HS-27A (cell line): ENCODE results near the gene HPGDS.
"Not testable (repeated sequence)": the region's sequence is repeated elsewhere in the genome, so short reads cannot be mapped to it uniquely, and the experiment has no call there.

ENCODE experiments used
- DNase-seq: peaks from one replicate; pipeline ENCODE4 v3.0.0-alpha.2; 2012; ENCODE audit warnings: low read depth, missing footprints

The HPGDS gene

GRCh38 chr4:94357624-94358023, 15.0 kb upstream of the HPGDS start:
- no peak for DNase-seq

- DNase-seq = no peak
Observed at GRCh38 chr4:94356444-94356843, 13.8 kb upstream of the HPGDS start.

- DNase-seq = no peak
Observed at GRCh38 chr4:94354474-94354896, 11.8 kb upstream of the HPGDS start.

GRCh38 chr4:94352996-94353395, 10.4 kb upstream of the HPGDS start:
- no peak for DNase-seq

- DNase-seq = no peak
Observed at GRCh38 chr4:94352163-94352562, 9.5 kb upstream of the HPGDS start.

GRCh38 chr4:94351319-94351718, 8.7 kb upstream of the HPGDS start:
- DNase-seq = no peak

- DNase-seq = no peak
Observed at GRCh38 chr4:94350095-94350494, 7.5 kb upstream of the HPGDS start.

- DNase-seq = no peak
Observed at GRCh38 chr4:94349193-94349592, 6.6 kb upstream of the HPGDS start.

- DNase-seq = no peak
Observed at GRCh38 chr4:94348666-94349065, 6.0 kb upstream of the HPGDS start.

GRCh38 chr4:94346541-94346940, 3.9 kb upstream of the HPGDS start:
- no peak for DNase-seq

GRCh38 chr4:94345969-94346368, 3.3 kb upstream of the HPGDS start:
- no peak for DNase-seq

- no peak for DNase-seq
Observed at GRCh38 chr4:94345266-94345665, 2.6 kb upstream of the HPGDS start.

GRCh38 chr4:94344457-94344856, 1.8 kb upstream of the HPGDS start:
- DNase-seq = no peak

GRCh38 chr4:94341481-94342370, 910 bp downstream of the HPGDS start:
- DNase-seq = no peak

- no peak for DNase-seq
Observed at GRCh38 chr4:94339779-94340178, 2.9 kb downstream of the HPGDS start.

- no peak for DNase-seq
Observed at GRCh38 chr4:94338681-94339351, 3.8 kb downstream of the HPGDS start.

GRCh38 chr4:94336791-94337190, 5.8 kb downstream of the HPGDS start:
- not testable (repeated sequence) for DNase-seq

GRCh38 chr4:94336303-94336702, 6.3 kb downstream of the HPGDS start:
- no peak for DNase-seq

GRCh38 chr4:94334962-94335361, 7.7 kb downstream of the HPGDS start:
- DNase-seq = no peak

- DNase-seq = no peak
Observed at GRCh38 chr4:94334476-94334875, 8.2 kb downstream of the HPGDS start.

GRCh38 chr4:94333866-94334265, 8.8 kb downstream of the HPGDS start:
- no peak for DNase-seq

- DNase-seq = no peak
Observed at GRCh38 chr4:94332983-94333590, 9.5 kb downstream of the HPGDS start.

- DNase-seq = no peak
Observed at GRCh38 chr4:94329933-94330332, 12.7 kb downstream of the HPGDS start.
